GM23338 (cell line): ENCODE data around the gene TMEM45A. TPM values are rescaled to one million over a fixed set of nuclear protein-coding genes. Genes with fewer than 3 reads are reported as not detected.

ENCODE experiments used
- ATAC-seq: fragments of 200-7000 bp; cut with Tn5 transposase; 3 replicates; pipeline ENCODE4 v1.9.1; 2020
- DNase-seq: peaks from one replicate; pipeline ENCODE4 v3.0.0-alpha.2; 2015; ENCODE audit warnings: low spot score
- H2AFZ ChIP-seq: fragments of 200-600 bp; sonication (generic); 2 replicates; pipeline ENCODE4 v1.8.0; 2016; ENCODE audit warnings: antibody characterized with exemption, mild to moderate bottlenecking, moderate library complexity
- H3F3A ChIP-seq: fragments of 200-600 bp; sonication (generic); replicated peaks from 2 replicates; pipeline ENCODE4 v1.8.0; 2017; ENCODE audit warnings: antibody characterized with exemption, mixed run types, low read depth
- H3K27ac ChIP-seq: fragments of 200-600 bp; sonication (generic); 2 replicates; pipeline ENCODE4 v1.6.1; 2016; ENCODE audit warnings: low read depth
- H3K27me3 ChIP-seq: fragments of 200-600 bp; sonication (generic); 2 replicates; pipeline ENCODE4 v1.8.0; 2016; ENCODE audit warnings: mild to moderate bottlenecking, mixed run types, moderate library complexity; ENCODE audit not compliant: insufficient read depth
- H3K36me3 ChIP-seq: fragments of 200-600 bp; sonication (generic); 2 replicates; pipeline ENCODE4 v1.8.0; 2016; ENCODE audit warnings: mild to moderate bottlenecking; ENCODE audit not compliant: insufficient read depth
- H3K4me1 ChIP-seq: fragments of 200-600 bp; sonication (generic); 2 replicates; pipeline ENCODE4 v1.8.0; 2016; ENCODE audit warnings: mild to moderate bottlenecking, moderate library complexity; ENCODE audit not compliant: insufficient read depth
- H3K4me2 ChIP-seq: fragments of 200-600 bp; sonication (generic); 2 replicates; pipeline ENCODE4 v1.7.1; 2017; ENCODE audit warnings: mixed run types
- H3K4me3 ChIP-seq: fragments of 200-600 bp; sonication (generic); 2 replicates; pipeline ENCODE4 v1.6.1; 2016; ENCODE audit warnings: mixed run types
- H3K79me2 ChIP-seq: fragments of 200-600 bp; sonication (generic); replicated peaks from 2 replicates; pipeline ENCODE4 v1.8.0; 2017; ENCODE audit warnings: mild to moderate bottlenecking; ENCODE audit not compliant: insufficient read depth
- H3K9me2 ChIP-seq: fragments of 200-600 bp; sonication (generic); 2 replicates; pipeline ENCODE4 v1.8.0; 2017; ENCODE audit not compliant: insufficient read depth
- H4K20me1 ChIP-seq: fragments of 200-600 bp; sonication (generic); replicated peaks from 2 replicates; pipeline ENCODE4 v1.8.0; 2017; ENCODE audit warnings: mild to moderate bottlenecking; ENCODE audit not compliant: insufficient read depth
- H3K27ac Mint-ChIP-seq: 2 replicates; pipeline ENCODE4 v1.8.0; 2020; ENCODE audit warnings: inconsistent platforms, mild to moderate bottlenecking, moderate library complexity, mixed read lengths
- H3K27me3 Mint-ChIP-seq: 3 replicates; pipeline ENCODE4 v1.8.0; 2022; ENCODE audit warnings: low read depth, mild to moderate bottlenecking, moderate library complexity, mixed read lengths, inconsistent platforms; ENCODE audit not compliant: insufficient read depth, poor library complexity
- H3K36me3 Mint-ChIP-seq: 3 replicates; pipeline ENCODE4 v1.8.0; 2021; ENCODE audit warnings: low read depth, mild to moderate bottlenecking, inconsistent platforms, moderate library complexity, mixed read lengths
- H3K4me1 Mint-ChIP-seq: 3 replicates; pipeline ENCODE4 v1.8.0; 2020; ENCODE audit warnings: mild to moderate bottlenecking, inconsistent platforms, mixed read lengths
- H3K4me3 Mint-ChIP-seq: 3 replicates; pipeline ENCODE4 v1.8.0; 2021; ENCODE audit warnings: moderate library complexity, mild to moderate bottlenecking, inconsistent platforms, mixed read lengths
- H3K9me3 Mint-ChIP-seq: 3 replicates; pipeline ENCODE4 v1.8.0; 2020; ENCODE audit warnings: moderate library complexity, mild to moderate bottlenecking, inconsistent platforms, mixed read lengths
- CREB1 ChIP-seq: fragments of 250-450 bp; sonication (Bioruptor Pico); IDR thresholded peaks from 2 replicates; pipeline ENCODE4 v1.5.0; 2020; ENCODE audit warnings: low read depth, mild to moderate bottlenecking, moderate library complexity
- ETS1 ChIP-seq: IDR thresholded peaks from 2 replicates; pipeline ENCODE4 v1.6.1; 2016; ENCODE audit warnings: antibody characterized with exemption
- EZH2 ChIP-seq: fragments of 200-600 bp; sonication (generic); IDR thresholded peaks from one replicate; pipeline ENCODE4 v1.8.0; 2017; ENCODE audit warnings: antibody characterized with exemption, mild to moderate bottlenecking, low read depth; ENCODE audit not compliant: unreplicated experiment
- EZH2phosphoT487 ChIP-seq: fragments of 200-600 bp; sonication (generic); IDR thresholded peaks from one replicate; pipeline ENCODE4 v1.8.1; 2018; ENCODE audit warnings: antibody characterized with exemption; ENCODE audit not compliant: unreplicated experiment
- JUNB ChIP-seq: IDR thresholded peaks from one replicate; pipeline ENCODE4 v1.6.1; 2016; ENCODE audit warnings: antibody characterized with exemption; ENCODE audit not compliant: unreplicated experiment
- NANOG ChIP-seq: IDR thresholded peaks from 2 replicates; pipeline ENCODE4 v1.6.1; 2016; ENCODE audit warnings: antibody characterized with exemption, borderline replicate concordance
- POLR2AphosphoS5 ChIP-seq: IDR thresholded peaks from 2 replicates; pipeline ENCODE4 v1.6.1; 2016; ENCODE audit warnings: antibody characterized with exemption, low read depth
- STAT1 ChIP-seq: IDR thresholded peaks from one replicate; pipeline ENCODE4 v1.6.1; 2016; ENCODE audit warnings: antibody characterized with exemption; ENCODE audit not compliant: unreplicated experiment
- ZNF114 ChIP-seq: fragments of 250-450 bp; sonication (Bioruptor Pico); IDR thresholded peaks from 2 replicates; pipeline ENCODE4 v1.5.0; 2020; ENCODE audit warnings: mild to moderate bottlenecking, moderate library complexity
- ZNF331 ChIP-seq: fragments of 250-450 bp; sonication (Bioruptor Pico); IDR thresholded peaks from 2 replicates; pipeline ENCODE4 v1.5.0; 2020; ENCODE audit warnings: low read depth, mild to moderate bottlenecking, moderate library complexity
- ZNF462 ChIP-seq: fragments of 250-450 bp; sonication (Bioruptor Pico); IDR thresholded peaks from 2 replicates; pipeline ENCODE4 v1.5.0; 2020; ENCODE audit warnings: mild to moderate bottlenecking, moderate library complexity
- polyA plus RNA-seq: library from polyadenylated mRNA; unstranded; fragments of >200 nt; fragmentation: Nextera tagmentation; extraction: Ambion mirVana; gene quantifications from 2 replicates; pipeline ENCODE4 v1.2.1, GENCODE V29; 2016
- total RNA-seq: library from RNA; depleted of rRNA; stranded (reverse); fragments of >200 nt; shearing (Covaris generic); gene quantifications from 2 replicates; pipeline ENCODE4 v1.2.3, GENCODE V29; 2014
- TF ChIP-seq, protein P1 (sequence below), 2 experiments: fragments of 200-600 bp in 1 of 2; sonication (generic) in 1 of 2; conservative IDR thresholded peaks; 2 replicates each; pipeline versions ENCODE4 v1.5.1 to v1.6.1; 2016 to 2017; ENCODE audit warnings: antibody characterized with exemption in 2 of 2, low read depth in 2 of 2, mild to moderate bottlenecking in 2 of 2, moderate library complexity in 1 of 2
- TF ChIP-seq, protein P2 (sequence below): IDR thresholded peaks from one replicate; pipeline ENCODE4 v1.6.1; 2018; ENCODE audit warnings: antibody characterized with exemption; ENCODE audit not compliant: unreplicated experiment

Gene TMEM45A
- total and polyA plus RNA-seq, 2 experiments from 2014 or later, result 6.5 to 12.7 TPM

- TF ChIP-seq ZNF462 (CRISPR knock-in tag) (no peak), ZNF331 (CRISPR knock-in tag) (no peak)
Observed at GRCh38 chr3:100556673-100557310, 64.4 kb downstream of the TMEM45A start (continued).

- H3K27me3 ChIP-seq, result no peaks in the 10 kb centered on the region
- H3K27ac ChIP-seq, result no peak overlapping the region
- no peak for ATAC-seq
- TF ChIP-seq STAT1 (no peak), NANOG (no peak), ETS1 (no peak), EZH2 (no peak), JUNB (no peak), EZH2phosphoT487 (no peak), ZNF331 (CRISPR knock-in tag) (no peak), POLR2AphosphoS5 (no peak), ZNF114 (CRISPR knock-in tag) (no peak), CREB1 (CRISPR knock-in tag) (no peak)
- TF ChIP-seq, protein P1, sequence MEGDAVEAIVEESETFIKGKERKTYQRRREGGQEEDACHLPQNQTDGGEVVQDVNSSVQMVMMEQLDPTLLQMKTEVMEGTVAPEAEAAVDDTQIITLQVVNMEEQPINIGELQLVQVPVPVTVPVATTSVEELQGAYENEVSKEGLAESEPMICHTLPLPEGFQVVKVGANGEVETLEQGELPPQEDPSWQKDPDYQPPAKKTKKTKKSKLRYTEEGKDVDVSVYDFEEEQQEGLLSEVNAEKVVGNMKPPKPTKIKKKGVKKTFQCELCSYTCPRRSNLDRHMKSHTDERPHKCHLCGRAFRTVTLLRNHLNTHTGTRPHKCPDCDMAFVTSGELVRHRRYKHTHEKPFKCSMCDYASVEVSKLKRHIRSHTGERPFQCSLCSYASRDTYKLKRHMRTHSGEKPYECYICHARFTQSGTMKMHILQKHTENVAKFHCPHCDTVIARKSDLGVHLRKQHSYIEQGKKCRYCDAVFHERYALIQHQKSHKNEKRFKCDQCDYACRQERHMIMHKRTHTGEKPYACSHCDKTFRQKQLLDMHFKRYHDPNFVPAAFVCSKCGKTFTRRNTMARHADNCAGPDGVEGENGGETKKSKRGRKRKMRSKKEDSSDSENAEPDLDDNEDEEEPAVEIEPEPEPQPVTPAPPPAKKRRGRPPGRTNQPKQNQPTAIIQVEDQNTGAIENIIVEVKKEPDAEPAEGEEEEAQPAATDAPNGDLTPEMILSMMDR (conservative IDR thresholded peaks at IDR 0.05; ENCODE audit: low read depth in 2 of 2), result no peak
- TF ChIP-seq, protein P2, sequence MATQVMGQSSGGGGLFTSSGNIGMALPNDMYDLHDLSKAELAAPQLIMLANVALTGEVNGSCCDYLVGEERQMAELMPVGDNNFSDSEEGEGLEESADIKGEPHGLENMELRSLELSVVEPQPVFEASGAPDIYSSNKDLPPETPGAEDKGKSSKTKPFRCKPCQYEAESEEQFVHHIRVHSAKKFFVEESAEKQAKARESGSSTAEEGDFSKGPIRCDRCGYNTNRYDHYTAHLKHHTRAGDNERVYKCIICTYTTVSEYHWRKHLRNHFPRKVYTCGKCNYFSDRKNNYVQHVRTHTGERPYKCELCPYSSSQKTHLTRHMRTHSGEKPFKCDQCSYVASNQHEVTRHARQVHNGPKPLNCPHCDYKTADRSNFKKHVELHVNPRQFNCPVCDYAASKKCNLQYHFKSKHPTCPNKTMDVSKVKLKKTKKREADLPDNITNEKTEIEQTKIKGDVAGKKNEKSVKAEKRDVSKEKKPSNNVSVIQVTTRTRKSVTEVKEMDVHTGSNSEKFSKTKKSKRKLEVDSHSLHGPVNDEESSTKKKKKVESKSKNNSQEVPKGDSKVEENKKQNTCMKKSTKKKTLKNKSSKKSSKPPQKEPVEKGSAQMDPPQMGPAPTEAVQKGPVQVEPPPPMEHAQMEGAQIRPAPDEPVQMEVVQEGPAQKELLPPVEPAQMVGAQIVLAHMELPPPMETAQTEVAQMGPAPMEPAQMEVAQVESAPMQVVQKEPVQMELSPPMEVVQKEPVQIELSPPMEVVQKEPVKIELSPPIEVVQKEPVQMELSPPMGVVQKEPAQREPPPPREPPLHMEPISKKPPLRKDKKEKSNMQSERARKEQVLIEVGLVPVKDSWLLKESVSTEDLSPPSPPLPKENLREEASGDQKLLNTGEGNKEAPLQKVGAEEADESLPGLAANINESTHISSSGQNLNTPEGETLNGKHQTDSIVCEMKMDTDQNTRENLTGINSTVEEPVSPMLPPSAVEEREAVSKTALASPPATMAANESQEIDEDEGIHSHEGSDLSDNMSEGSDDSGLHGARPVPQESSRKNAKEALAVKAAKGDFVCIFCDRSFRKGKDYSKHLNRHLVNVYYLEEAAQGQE, result no peak
Observed at GRCh38 chr3:100558233-100558632, 65.8 kb downstream of the TMEM45A start.

More at GRCh38 chr3:100558233-100558632, 65.8 kb downstream of the TMEM45A start:
- H3K27me3 Mint-ChIP-seq, result no peaks in the 10 kb centered on the region
- Histone ChIP-seq H3K4me2 (no peak overlapping the region), H4K20me1 (no peaks in the 10 kb centered on the region), H3K79me2 (no peaks in the 10 kb centered on the region), H2AFZ (no peak overlapping the region), H3K4me3 (no peak overlapping the region), H3K4me1 (peaks cover 19% of the 10 kb centered on the region), H3K36me3 (no peaks in the 10 kb centered on the region), H3K9me2 (peaks cover 2% of the 10 kb centered on the region; the same call in 1 of the 2 replicates), H3F3A (no peaks in the 10 kb centered on the region)
- H3K27ac Mint-ChIP-seq, result no peak overlapping the region
- no peaks in the 10 kb centered on the region for H3K36me3 Mint-ChIP-seq
- peaks cover 27% of the 10 kb centered on the region for H3K4me1 Mint-ChIP-seq
- no peak for DNase-seq
- no peak overlapping the region for H3K4me3 Mint-ChIP-seq
- H3K9me3 Mint-ChIP-seq, result no peaks in the 10 kb centered on the region
